ENCODE data around the gene C1QTNF12. TPM values are rescaled to one million over a fixed set of nuclear protein-coding genes. Genes with fewer than 3 reads are reported as not detected.
A peak's percentile ranks its signal among the peaks of the same experiment; 100 is the strongest.

C1QTNF12 gene
- total RNA-seq, 1 donor from 2014 or later, result not detected

DNA sequence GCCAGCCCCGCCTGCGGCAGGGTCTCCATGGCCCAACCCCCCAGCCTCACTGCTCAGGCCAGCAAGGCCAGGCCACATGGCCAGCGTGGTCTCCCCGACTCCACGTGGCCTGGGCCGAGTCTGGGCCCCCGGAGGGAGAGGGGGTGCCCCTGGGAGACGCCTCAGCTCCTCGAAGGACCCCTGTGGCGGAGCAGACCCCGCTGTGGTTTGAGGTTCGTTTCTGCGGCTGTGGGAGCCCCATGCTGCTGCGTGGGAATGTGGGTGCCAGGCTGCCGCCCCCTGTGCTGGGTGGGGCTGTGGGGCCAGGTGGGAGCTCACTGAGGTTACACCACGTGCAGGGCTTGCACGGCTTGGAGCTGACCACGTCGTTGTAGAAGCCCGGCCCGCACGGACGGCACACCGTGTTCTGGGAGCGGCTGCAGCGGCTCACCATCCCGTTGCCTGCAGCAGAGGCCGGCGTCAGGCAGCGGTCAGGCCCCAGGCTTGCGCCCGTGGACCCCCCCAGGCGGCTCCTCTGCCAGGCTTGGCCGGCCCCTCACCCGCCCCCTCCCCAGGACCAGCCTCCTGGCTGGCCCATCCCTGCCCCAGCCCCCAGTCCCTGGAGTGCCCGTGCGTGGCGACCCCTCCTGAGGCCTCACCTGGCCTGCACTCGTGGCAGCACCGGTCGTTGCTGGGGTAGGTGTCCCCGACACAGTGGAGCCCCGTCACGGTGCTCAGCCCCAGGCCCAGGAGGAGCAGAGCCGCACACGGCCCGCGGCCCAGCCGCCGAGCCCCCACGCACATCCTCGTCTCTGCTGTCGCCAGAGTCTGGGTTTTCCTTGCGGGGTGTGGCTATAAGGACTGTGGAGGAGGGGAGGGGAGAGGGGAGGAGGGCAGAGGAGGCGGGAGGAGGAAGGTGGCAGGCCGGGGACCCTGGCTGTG is 32.9 kb downstream of the C1QTNF12 start, which contains the start of gene TNFRSF4:
TSS of gene TNFRSF4 (minus strand) at position 809 of the 921 bp plus-strand sequence. CDS start at position 783, 26 bp downstream.
- no peaks in the 10 kb centered on the region for H3K27me3 ChIP-seq
- no peaks in the 10 kb centered on the region for H3K4me1 ChIP-seq
- TF ChIP-seq, protein P1, sequence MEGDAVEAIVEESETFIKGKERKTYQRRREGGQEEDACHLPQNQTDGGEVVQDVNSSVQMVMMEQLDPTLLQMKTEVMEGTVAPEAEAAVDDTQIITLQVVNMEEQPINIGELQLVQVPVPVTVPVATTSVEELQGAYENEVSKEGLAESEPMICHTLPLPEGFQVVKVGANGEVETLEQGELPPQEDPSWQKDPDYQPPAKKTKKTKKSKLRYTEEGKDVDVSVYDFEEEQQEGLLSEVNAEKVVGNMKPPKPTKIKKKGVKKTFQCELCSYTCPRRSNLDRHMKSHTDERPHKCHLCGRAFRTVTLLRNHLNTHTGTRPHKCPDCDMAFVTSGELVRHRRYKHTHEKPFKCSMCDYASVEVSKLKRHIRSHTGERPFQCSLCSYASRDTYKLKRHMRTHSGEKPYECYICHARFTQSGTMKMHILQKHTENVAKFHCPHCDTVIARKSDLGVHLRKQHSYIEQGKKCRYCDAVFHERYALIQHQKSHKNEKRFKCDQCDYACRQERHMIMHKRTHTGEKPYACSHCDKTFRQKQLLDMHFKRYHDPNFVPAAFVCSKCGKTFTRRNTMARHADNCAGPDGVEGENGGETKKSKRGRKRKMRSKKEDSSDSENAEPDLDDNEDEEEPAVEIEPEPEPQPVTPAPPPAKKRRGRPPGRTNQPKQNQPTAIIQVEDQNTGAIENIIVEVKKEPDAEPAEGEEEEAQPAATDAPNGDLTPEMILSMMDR (IDR thresholded peaks at IDR 0.05), result no peak
- peaks cover 25% of the 10 kb centered on the region in 2 donors for H3K36me3 ChIP-seq
- no peak for DNase-seq (ENCODE audit: low spot score in 2 of 2)
- intact Hi-C loops (cut with DNase I), result no loop called here
- no peaks in the 10 kb centered on the region for H3K9me3 ChIP-seq
- H3K4me3 ChIP-seq, result peak within 1 kb of the TSS in 1 of 2 donors; percentile 19
- H3K27ac ChIP-seq, result no peak within 1 kb of the TSS

DNA sequence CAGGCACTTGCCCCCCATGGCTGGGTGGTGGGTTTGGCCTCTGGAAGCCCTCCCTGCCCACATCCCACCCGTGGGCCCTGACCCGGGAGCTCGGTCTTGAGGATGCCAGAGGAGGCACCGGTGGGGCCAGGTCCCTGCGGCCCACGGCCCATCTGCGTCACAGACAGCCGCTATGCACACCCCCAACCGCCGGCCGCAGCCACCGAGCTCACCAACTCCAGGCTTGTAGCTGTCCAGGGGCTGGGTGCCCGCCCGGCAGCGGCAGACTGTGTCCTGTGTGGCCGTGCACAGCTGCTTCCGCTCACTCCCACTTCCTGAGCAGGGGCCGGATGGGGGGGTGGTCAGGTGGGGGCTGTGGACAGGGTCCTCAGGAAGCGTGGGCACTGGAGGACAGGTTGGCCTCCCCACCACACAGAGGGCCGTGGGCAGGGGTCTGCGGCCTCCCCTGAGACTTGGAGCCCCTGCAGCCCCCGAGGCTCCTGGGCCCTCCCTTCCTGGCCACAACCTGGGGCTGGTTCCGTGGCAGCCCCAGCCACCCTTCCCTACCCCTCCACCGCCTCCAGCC is 33.7 kb downstream of the C1QTNF12 start:
- Histone ChIP-seq H3K27me3 (no peaks in the 10 kb centered on the region), H3K36me3 (peaks cover 17 to 18% of the 10 kb centered on the region in 2 donors), H3K4me3 (peak overlapping the region in 1 of 2 donors; percentile 19), H3K9me3 (no peaks in the 10 kb centered on the region), H3K27ac (no peak overlapping the region), H3K4me1 (no peaks in the 10 kb centered on the region)
- peak in 1 of 2 donors; percentile 78 for DNase-seq (ENCODE audit: low spot score in 2 of 2)
- TF ChIP-seq, protein P1 (IDR thresholded peaks at IDR 0.05), result no peak
- intact Hi-C loops (cut with DNase I), result no loop called here

DNA sequence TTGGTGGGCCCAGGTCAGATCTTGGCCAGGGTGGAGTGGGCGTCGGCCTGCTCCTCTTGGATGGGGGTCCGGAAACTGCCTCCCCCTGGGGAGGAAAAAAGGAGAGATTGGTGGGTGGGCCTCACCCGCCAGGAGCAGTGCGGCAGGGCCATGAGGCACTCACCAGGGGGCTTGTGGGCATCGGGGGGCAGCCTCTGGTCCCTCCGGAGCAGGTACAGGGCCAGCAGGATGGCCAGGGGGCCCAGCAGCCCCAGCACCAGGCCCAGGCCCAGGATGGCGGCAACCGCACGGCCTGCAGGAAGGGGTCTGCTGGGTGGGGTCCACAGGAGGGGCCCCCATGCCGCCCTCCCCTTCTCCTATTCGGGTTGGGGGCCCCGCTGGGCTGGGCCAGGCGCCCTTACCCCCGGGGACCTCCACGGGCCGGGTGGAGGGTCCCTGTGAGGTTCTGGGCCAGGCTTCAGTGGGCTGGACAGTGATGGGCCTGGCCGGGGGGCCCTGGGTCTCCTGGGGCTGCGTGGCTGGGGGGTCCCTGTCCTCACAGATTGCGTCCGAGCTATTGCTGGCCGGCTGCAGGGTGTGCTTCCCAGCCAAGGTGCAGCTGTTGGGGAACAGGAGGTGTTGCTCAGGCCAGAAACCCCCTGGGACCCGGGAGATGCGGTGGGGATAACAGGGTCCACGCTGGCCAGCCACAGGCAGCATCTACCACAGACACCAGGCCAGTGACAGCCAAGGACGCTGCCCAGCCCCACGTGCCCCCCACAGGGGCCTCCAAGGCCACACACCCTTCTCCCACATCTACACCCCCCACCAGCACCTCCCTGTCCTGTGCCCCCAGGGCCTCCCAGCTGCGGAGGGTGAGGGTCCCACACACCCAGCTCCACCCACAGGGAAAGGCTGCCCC is 34.7 kb downstream of the C1QTNF12 start:
- no peak for DNase-seq (ENCODE audit: low spot score in 2 of 2)
- H3K27me3 ChIP-seq, result peaks cover 3% of the 10 kb centered on the region
- intact Hi-C loops (cut with DNase I), result no loop called here
- H3K27ac ChIP-seq, result no peak overlapping the region
- H3K36me3 ChIP-seq, result peaks cover 8 to 9% of the 10 kb centered on the region in 2 donors
- no peaks in the 10 kb centered on the region for H3K4me1 ChIP-seq
- H3K9me3 ChIP-seq, result no peaks in the 10 kb centered on the region
- TF ChIP-seq, protein P1 (IDR thresholded peaks at IDR 0.05), result no peak
- no peak overlapping the region for H3K4me3 ChIP-seq

DNA sequence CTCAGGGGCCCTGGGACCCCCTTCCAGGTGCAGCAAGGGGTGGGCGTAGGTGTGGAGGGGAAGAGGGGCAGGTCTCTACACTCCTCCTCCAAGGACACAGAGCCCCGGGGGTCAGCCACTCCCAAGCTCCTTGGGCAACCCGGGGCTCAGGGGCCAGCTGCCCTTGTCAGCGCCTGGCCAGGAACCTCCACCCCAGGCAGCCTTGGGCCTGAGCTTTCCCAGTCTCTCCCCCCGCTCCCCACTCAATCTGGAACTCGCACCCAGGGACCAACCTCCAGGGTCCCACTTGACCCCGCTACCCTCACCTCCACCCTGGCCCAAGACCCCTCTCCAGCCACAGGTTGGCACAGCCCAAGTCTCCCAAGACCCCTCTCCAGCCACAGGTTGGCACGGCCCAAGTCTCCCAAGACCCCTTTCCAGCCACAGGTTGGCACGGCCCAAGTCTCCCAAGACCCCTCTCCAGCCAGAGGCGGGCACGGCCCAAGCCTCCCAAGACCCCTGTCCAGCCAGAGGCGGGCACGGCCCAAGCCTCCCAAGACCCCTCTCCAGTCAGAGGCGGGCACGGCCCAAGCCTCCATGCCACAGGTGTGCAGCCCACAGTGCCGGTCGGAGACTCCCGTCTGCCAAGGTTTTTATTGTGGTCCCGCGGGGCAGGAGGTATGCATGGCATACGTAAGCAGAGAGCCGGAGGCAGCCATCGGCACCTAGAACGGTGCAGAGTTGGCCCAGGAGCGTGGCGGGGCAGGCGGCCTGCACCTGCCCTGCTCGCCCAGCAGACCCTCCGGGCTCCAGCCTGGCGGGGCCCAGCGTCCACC is 35.6 kb downstream of the C1QTNF12 start:
- DNase-seq (ENCODE audit: low spot score in 2 of 2), result no peak
- no peaks in the 10 kb centered on the region for H3K9me3 ChIP-seq
- peaks cover under 1 to 2% of the 10 kb centered on the region in 2 donors for H3K36me3 ChIP-seq
- no peak overlapping the region for H3K4me3 ChIP-seq
- peaks cover 0 to 3% of the 10 kb centered on the region in 2 donors for H3K4me1 ChIP-seq
- TF ChIP-seq, protein P1 (IDR thresholded peaks at IDR 0.05), result no peak
- no peak overlapping the region for H3K27ac ChIP-seq
- intact Hi-C loops (cut with DNase I), result no loop called here
- H3K27me3 ChIP-seq, result peaks cover 9% of the 10 kb centered on the region

Measured in ascending aorta (tissue), 2 donors.